Effector memory CD4-positive, alpha-beta T cell (primary cell): ENCODE measurements around the gene OR4Q2.
"Not testable (repeated sequence)": the region's sequence is repeated elsewhere in the genome, so short reads cannot be mapped to it uniquely, and the experiment has no call there.

Experiments
- DNase-seq, 3 donors: peaks; one replicate each; pipeline ENCODE4 v3.0.0-alpha.2; 2020
- H3K27ac ChIP-seq: 2 replicates; pipeline ENCODE4 v1.7.0; 2013; ENCODE audit warnings: mild to moderate bottlenecking, low read length, moderate library complexity; ENCODE audit not compliant: insufficient read depth, poor library complexity, severe bottlenecking
- H3K27me3 ChIP-seq: replicated peaks from 2 replicates; pipeline ENCODE4 v1.7.0; 2013; ENCODE audit warnings: mild to moderate bottlenecking, low read length; ENCODE audit not compliant: insufficient read depth, control insufficient read depth, poor library complexity, severe bottlenecking
- H3K36me3 ChIP-seq: 2 replicates; pipeline ENCODE4 v1.7.0; 2013; ENCODE audit warnings: mild to moderate bottlenecking, low read length, moderate library complexity; ENCODE audit not compliant: control insufficient read depth, insufficient read depth
- H3K4me1 ChIP-seq: 2 replicates; pipeline ENCODE4 v1.7.0; 2013; ENCODE audit warnings: low read length, mild to moderate bottlenecking; ENCODE audit not compliant: control insufficient read depth, insufficient read depth, poor library complexity, severe bottlenecking
- H3K4me3 ChIP-seq: 2 replicates; pipeline ENCODE4 v1.7.0; 2013; ENCODE audit warnings: low read length, low read depth, mild to moderate bottlenecking; ENCODE audit not compliant: insufficient read depth, poor library complexity, severe bottlenecking
- H3K9me3 ChIP-seq: 2 replicates; pipeline ENCODE4 v1.7.0; 2013; ENCODE audit warnings: mild to moderate bottlenecking, low read length, moderate library complexity; ENCODE audit not compliant: control insufficient read depth
- total RNA-seq, 3 donors: gene quantifications; one replicate each; lab custom pipeline; 2026; lab: John Stamatoyannopoulos, UW

OR4Q2 gene
- 0 reads per million in 3 donors for total RNA-seq

DNA sequence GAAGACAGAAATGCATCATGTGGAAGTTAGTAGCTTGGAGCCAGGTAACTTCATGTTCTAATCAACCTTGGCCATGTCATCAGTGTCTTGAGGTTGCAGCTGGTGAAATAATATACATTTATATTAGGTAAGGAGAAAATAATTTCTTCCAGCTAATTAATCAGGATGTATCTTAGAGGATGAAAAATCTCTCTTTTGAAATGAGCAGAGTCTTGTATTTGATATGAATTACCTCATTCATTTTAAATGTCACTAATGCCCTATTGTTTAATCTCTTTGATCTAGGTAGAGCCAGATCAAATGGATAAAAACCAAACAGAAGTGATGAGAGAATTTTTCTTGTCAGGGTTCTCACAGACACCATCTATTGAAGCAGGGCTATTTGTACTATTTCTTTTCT is at the start of gene OR4Q2:
Gene OR4Q2 (plus strand): TSS at position 301 of the 400 bp plus-strand sequence.
- no peak within 1 kb of the TSS for H3K27ac ChIP-seq
- H3K9me3 ChIP-seq: no peaks in the 10 kb centered on the region
- H3K4me1 ChIP-seq: no peaks in the 10 kb centered on the region
- no peaks in the 10 kb centered on the region for H3K36me3 ChIP-seq
- H3K27me3 ChIP-seq: no peaks in the 10 kb centered on the region
- no peak within 1 kb of the TSS for H3K4me3 ChIP-seq
- DNase-seq: no peak

DNA sequence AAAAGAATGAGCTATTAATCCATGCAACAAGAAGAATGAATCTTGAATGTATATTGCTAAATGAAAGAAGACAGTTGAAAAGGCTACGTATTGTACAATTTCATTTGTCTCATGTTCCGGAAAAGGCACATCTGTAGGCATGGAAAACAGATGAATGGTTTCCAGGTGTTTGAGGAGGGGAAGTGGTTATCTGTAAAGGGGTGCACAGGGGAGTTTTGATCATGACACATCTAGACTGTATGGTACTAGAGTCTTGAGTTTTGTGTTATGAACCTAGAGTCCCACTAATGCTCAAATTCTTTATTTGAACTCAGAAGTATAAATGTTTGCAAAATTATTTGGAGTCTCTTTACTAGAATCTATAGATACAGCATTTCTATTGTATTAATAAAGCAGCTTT is 32.2 kb upstream of the OR4Q2 start:
- not testable (repeated sequence) for DNase-seq, H3K27me3 ChIP-seq, H3K4me3 ChIP-seq, H3K36me3 ChIP-seq, H3K4me1 ChIP-seq, H3K9me3 ChIP-seq, H3K27ac ChIP-seq

DNA sequence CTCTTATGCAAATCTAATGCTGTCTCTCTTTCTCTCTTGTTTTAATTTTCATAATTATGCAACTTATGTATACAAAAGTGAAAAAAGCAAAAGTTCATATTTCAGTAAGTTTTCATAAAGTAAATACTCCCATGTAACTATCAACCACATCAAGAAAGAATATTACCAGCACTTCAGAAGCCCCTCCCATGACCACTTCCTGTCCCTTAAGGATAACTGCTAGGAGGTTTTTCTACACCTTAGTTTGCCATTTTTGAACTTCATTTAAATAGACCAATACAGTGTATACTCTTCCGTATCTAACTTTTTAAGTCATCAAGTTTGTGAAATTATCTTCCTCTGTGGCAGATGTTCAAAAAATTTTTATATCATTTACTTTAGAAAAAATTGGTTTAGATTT is 27.1 kb upstream of the OR4Q2 start:
- no peaks in the 10 kb centered on the region for H3K27me3 ChIP-seq
- no peak overlapping the region for H3K27ac ChIP-seq
- no peaks in the 10 kb centered on the region for H3K36me3 ChIP-seq
- no peaks in the 10 kb centered on the region for H3K4me1 ChIP-seq
- no peak overlapping the region for H3K4me3 ChIP-seq
- no peaks in the 10 kb centered on the region for H3K9me3 ChIP-seq
- DNase-seq: peak in 1 of 3 donors; percentile 11

DNA sequence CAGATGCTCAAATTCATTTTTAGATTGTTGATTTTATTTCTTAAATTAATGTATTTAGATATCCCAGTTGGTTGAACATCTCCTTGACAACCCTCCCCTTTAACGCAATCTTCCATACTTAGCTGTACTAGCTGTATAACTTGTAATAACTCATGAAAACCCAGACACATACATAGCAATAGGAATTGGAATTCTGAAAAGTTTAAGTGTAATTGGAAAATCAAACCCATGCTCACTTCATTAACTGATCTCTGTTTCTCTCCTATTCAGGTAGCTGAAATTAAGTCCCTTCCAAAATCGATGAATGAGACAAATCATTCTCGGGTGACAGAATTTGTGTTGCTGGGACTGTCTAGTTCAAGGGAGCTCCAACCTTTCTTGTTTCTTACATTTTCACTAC is 26.7 kb upstream of the OR4Q2 start, which contains the start of gene OR4K15:
Gene OR4K15 (plus strand): TSS at position 301 of the 400 bp plus-strand sequence. CDS start 0 bp downstream, at position 301.
- H3K9me3 ChIP-seq: no peaks in the 10 kb centered on the region
- no peaks in the 10 kb centered on the region for H3K4me1 ChIP-seq
- DNase-seq: no peak
- H3K36me3 ChIP-seq: no peaks in the 10 kb centered on the region
- H3K4me3 ChIP-seq: no peak within 1 kb of the TSS
- no peak within 1 kb of the TSS for H3K27ac ChIP-seq
- no peaks in the 10 kb centered on the region for H3K27me3 ChIP-seq

DNA sequence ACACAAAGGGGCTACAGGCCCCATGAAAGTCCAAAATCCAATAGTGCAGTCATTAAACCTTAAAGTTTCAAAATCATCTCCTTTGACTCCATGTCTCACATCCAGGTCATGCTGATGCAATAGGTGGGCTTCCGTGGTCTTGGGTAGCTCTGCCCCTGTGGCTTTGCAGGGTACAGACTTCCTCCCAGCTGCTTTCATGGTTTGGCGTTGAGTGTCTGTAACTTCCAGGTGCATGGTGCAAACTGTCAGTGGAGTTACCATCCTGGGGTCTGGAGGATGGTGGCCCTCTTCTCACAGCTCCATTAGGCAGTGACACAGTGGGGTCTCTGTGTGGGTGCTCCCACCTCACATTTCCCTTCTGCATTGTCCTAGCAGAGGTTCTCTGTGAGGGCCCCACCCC is 8.5 kb upstream of the OR4Q2 start:
- Histone ChIP-seq H3K9me3 (no peaks in the 10 kb centered on the region), H3K36me3 (no peaks in the 10 kb centered on the region), H3K4me3 (no peak overlapping the region), H3K4me1 (no peaks in the 10 kb centered on the region), H3K27me3 (no peaks in the 10 kb centered on the region), H3K27ac (no peak overlapping the region)
- no peak for DNase-seq

DNA sequence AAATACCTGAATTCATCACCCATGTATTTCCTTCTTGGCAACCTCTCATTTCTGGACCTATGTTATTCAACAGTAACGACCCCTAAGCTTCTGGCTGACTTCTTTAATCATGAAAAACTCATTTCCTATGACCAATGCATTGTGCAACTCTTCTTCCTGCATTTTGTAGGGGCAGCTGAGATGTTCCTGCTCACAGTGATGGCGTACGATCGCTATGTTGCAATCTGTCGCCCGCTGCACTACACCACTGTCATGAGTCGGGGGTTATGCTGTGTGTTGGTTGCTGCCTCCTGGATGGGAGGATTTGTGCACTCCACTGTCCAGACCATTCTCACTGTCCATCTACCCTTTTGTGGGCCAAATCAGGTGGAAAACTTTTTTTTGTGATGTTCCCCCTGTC is 356 bp downstream of the OR4Q2 start:
- Histone ChIP-seq H3K4me1 (no peaks in the 10 kb centered on the region), H3K9me3 (no peaks in the 10 kb centered on the region), H3K36me3 (no peaks in the 10 kb centered on the region), H3K27ac (no peak overlapping the region), H3K4me3 (no peak overlapping the region), H3K27me3 (no peaks in the 10 kb centered on the region)
- DNase-seq: no peak

DNA sequence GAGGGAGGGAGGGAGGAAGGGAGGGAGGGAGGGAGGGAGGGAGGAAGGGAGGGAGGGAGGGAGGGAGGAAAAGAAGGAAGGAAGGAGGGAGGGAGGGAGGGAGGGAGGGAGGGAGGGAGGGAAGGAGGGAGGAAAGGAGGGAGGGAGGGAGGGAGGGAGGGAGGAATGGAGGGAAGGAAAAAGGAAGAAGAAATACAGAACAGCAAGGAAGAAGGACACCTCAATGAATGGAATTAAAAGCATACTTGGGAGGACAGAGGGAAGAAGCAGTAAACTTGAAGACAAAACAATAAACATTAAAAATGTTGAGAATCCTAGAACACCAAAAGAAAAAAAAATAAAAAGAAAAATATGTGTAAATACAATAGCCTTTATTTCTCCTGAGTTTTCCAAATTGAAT is 6.2 kb downstream of the OR4Q2 start:
- no peaks in the 10 kb centered on the region for H3K36me3 ChIP-seq
- no peak overlapping the region for H3K27ac ChIP-seq
- no peak for DNase-seq

DNA sequence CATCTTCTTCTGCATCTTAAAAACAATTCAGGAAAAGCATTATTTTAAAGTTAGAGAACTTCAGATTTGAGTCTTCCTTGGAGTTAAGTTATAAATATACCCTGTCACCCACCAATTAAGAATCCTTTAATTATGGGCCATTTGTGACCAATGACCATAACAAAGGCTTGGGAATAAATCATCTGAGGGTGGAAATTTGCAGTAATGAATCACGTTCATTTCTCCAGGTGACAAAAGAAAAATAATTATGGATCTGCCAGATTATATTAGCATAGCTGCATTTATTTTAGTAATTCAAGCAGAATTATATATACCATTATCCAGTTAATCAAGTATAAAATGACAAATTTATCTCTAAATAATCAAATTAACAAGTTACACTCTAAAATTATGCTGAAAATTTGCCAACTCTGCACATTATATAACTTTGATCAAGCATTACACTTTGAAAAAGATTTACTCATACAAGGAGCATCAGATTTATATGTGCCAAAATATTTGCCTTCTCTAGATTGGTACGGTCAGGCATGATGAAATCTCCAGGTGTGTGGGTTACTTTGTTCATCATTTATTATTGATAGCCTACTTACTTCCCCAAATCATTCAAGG is 17.4 kb downstream of the OR4Q2 start, which contains the start of gene OR4K14:
Gene OR4K14 (minus strand): TSS at position 51 of the 609 bp plus-strand sequence. CDS start 4,114 bp downstream, outside the sequence.
- Histone ChIP-seq H3K36me3 (no peaks in the 10 kb centered on the region), H3K27ac (no peak within 1 kb of the TSS), H3K4me3 (no peak within 1 kb of the TSS), H3K9me3 (no peaks in the 10 kb centered on the region), H3K27me3 (no peaks in the 10 kb centered on the region), H3K4me1 (no peaks in the 10 kb centered on the region)
- DNase-seq: no peak

More for the DNA sequence above, 6.2 kb downstream of the OR4Q2 start:
- Histone ChIP-seq H3K9me3 (no peaks in the 10 kb centered on the region), H3K4me1 (no peaks in the 10 kb centered on the region), H3K27me3 (no peaks in the 10 kb centered on the region), H3K4me3 (no peak overlapping the region)

DNA sequence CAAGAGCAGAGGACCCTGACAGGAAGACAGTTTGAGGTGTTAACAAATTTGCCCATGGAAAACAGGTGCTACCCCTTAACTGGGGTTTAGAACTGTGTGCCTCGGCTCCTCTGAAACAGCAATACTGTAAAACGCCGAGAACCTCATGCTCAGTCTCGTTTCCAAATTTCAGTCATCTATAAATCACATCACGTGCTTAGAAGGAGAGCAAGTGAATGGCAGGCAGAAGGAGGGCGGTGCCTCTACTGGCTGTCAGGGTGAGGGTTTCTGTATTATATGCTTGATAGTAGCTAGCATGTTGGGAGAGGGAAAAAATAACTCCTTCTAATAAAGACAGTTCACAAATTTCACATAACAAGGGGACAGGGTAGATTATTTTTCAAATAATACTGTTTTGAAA is 29.1 kb downstream of the OR4Q2 start:
- H3K4me1 ChIP-seq: no peaks in the 10 kb centered on the region
- H3K27me3 ChIP-seq: no peaks in the 10 kb centered on the region
- no peak for DNase-seq
- H3K9me3 ChIP-seq: no peaks in the 10 kb centered on the region
- H3K4me3 ChIP-seq: no peak overlapping the region
- no peaks in the 10 kb centered on the region for H3K36me3 ChIP-seq
- H3K27ac ChIP-seq: no peak overlapping the region

DNA sequence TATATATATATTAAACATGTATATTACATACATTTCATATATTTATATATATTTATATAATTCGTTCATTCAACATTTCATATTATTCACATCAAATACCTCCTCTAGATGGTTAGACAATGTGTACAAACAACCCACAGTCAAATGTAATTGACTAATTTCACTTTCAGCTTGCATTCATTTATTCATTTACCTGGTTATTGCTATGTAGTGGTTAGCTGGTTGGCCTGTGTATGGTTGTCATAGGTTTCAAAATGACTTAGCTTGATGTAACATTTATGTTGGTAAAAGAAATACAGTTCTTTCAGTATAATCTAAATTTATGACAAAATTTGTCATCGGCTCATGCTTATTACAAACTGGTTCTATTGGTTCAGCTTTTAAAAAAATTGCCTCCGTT is 33.5 kb downstream of the OR4Q2 start:
- no peak for DNase-seq
- H3K36me3 ChIP-seq: no peaks in the 10 kb centered on the region

More for the DNA sequence above, 33.5 kb downstream of the OR4Q2 start:
- Histone ChIP-seq H3K9me3 (no peaks in the 10 kb centered on the region), H3K4me1 (no peaks in the 10 kb centered on the region), H3K4me3 (no peak overlapping the region), H3K27ac (no peak overlapping the region), H3K27me3 (no peaks in the 10 kb centered on the region)
